Measurements from ENCODE around the gene SEMA5A. TPM values are rescaled to one million over a fixed set of nuclear protein-coding genes. Genes with fewer than 3 reads are reported as not detected.

The SEMA5A gene
- polyA plus RNA-seq, 6 donors from 2014 or later: not detected

GRCh38 chr5:9176641-9177040 is 369.2 kb downstream of the SEMA5A start:
- H3K4me1 Mint-ChIP-seq: no peaks in the 10 kb centered on the region

DNA sequence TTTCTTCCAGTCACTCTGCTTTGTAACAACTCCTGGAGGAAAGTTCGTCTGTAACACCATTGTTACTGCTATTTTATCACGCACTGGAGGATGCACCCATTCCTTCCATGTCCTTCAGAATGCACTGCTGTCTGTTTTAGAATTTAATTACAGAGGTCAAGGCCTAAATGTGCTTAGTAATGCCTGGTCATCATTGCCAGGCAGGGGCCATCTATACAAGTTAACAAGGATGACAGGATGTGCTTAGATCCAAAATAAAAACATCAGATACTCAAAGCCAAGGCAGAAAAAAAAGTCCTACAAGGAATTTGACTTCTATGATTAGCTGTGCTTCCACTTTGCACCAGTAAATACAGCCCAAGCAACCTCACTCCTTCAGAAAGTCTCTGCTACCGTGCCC is 371.4 kb downstream of the SEMA5A start:
- Mint-ChIP-seq H3K4me3 (no peak overlapping the region), H3K9me3 (peaks cover 0 to 16% (median 2%) of the 10 kb centered on the region in 7 donors), H3K27me3 (no peaks in the 10 kb centered on the region), H3K4me1 (no peaks in the 10 kb centered on the region), H3K36me3 (no peaks in the 10 kb centered on the region), H3K27ac (no peak overlapping the region)
- DNase-seq (no peak), ATAC-seq (ENCODE audit: low read depth in 2 of 2) (no peak)

More at GRCh38 chr5:9176641-9177040, 369.2 kb downstream of the SEMA5A start:
- no peaks in the 10 kb centered on the region for H3K36me3 Mint-ChIP-seq
- ATAC-seq (ENCODE audit: low read depth in 2 of 2): no peak
- no peak for DNase-seq
- no peak overlapping the region for H3K4me3 Mint-ChIP-seq
- no peak overlapping the region for H3K27ac Mint-ChIP-seq
- H3K9me3 Mint-ChIP-seq: peaks cover 0 to 16% (median 2%) of the 10 kb centered on the region in 7 donors
- no peaks in the 10 kb centered on the region for H3K27me3 Mint-ChIP-seq

DNA sequence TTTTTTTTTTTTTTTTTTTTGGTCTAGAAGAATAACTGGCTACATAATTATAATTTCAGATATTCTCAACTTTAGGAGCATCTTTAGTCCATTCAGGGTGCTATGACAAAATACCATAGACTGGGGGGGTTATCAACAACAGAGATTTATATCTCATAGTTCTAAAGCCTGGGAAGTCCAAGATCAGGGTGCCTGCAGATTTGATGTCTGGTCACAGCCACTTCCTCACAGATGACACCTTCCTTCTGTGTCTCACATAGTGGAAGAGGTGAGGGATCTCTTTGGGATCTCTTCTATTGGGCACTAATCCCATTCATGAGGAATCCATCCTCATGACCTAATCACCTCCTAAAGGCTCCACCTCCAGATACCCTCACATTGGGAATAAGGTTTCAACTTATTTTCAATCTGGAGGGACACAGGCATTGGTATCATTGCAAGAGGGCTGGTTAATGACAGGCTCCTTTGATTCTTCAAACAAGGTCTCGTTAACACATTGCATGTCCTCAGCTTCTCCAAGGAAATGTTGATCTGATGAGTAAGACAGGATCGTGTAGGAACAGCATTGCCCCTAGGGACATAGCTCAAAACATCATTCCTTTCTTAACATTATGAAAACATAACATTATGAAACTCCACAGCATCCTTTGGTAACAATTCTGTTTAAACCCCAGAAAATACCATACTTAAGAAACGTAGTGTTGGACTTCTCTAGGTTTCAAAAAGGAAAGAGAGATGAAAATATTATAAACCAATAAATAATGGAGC is 372.4 kb downstream of the SEMA5A start:
- no peak for ATAC-seq (ENCODE audit: low read depth in 2 of 2)
- Mint-ChIP-seq H3K27ac (no peak overlapping the region), H3K36me3 (no peaks in the 10 kb centered on the region), H3K9me3 (peaks cover 0 to 14% (median 2%) of the 10 kb centered on the region in 7 donors), H3K27me3 (no peaks in the 10 kb centered on the region), H3K4me3 (no peak overlapping the region), H3K4me1 (no peaks in the 10 kb centered on the region)
- no peak for DNase-seq

- peaks cover 0 to 11% (median 3%) of the 10 kb centered on the region in 7 donors for H3K9me3 Mint-ChIP-seq
- H3K36me3 Mint-ChIP-seq: no peaks in the 10 kb centered on the region
- no peaks in the 10 kb centered on the region for H3K4me1 Mint-ChIP-seq
- no peak overlapping the region for H3K4me3 Mint-ChIP-seq
- no peak for DNase-seq
- H3K27ac Mint-ChIP-seq: no peak overlapping the region
- no peak for ATAC-seq (ENCODE audit: low read depth in 2 of 2)
- no peaks in the 10 kb centered on the region for H3K27me3 Mint-ChIP-seq
These were observed 375.8 kb downstream of the SEMA5A start for GRCh38 chr5:9170026-9170425.

DNA sequence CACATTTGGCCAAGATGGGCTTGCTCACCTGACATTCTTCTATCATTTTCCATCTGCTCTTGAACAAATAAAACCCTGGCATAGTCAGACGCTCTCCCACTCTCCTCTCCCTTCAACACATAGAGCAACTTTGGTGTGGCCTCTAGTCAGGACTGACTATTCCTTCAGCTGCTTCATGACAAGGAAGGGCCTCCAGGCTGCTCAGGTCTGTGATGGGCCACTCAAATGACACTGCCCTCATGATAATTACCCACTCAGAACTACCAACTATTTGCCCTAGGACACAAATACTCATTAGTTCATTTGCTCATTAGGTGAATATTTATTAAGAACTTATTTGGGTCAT is 376.3 kb downstream of the SEMA5A start:
- H3K9me3 Mint-ChIP-seq: peaks cover 0 to 11% (median 3%) of the 10 kb centered on the region in 7 donors

GRCh38 chr5:9168791-9169556 is 376.9 kb downstream of the SEMA5A start:
- ATAC-seq (ENCODE audit: low read depth in 2 of 2): no peak
- no peak for DNase-seq
- Mint-ChIP-seq H3K4me1 (no peaks in the 10 kb centered on the region), H3K4me3 (no peak overlapping the region), H3K9me3 (peaks cover 0 to 11% (median 3%) of the 10 kb centered on the region in 7 donors), H3K27ac (no peak overlapping the region), H3K36me3 (no peaks in the 10 kb centered on the region), H3K27me3 (no peaks in the 10 kb centered on the region)

More for the DNA sequence above, 376.3 kb downstream of the SEMA5A start:
- no peak for DNase-seq
- no peak for ATAC-seq (ENCODE audit: low read depth in 2 of 2)
- no peak overlapping the region for H3K4me3 Mint-ChIP-seq
- no peaks in the 10 kb centered on the region for H3K27me3 Mint-ChIP-seq
- no peak overlapping the region for H3K27ac Mint-ChIP-seq
- no peaks in the 10 kb centered on the region for H3K36me3 Mint-ChIP-seq
- no peaks in the 10 kb centered on the region for H3K4me1 Mint-ChIP-seq

- ATAC-seq (ENCODE audit: low read depth in 2 of 2) (no peak), DNase-seq (no peak)
- H3K27me3 Mint-ChIP-seq: no peaks in the 10 kb centered on the region
- H3K27ac Mint-ChIP-seq: peak overlapping the region in 1 of 6 donors; percentile 13
- no peak overlapping the region for H3K4me3 Mint-ChIP-seq
- H3K9me3 Mint-ChIP-seq: peaks cover 0 to 5% (median under 1%) of the 10 kb centered on the region in 7 donors
- H3K4me1 Mint-ChIP-seq: no peaks in the 10 kb centered on the region
- H3K36me3 Mint-ChIP-seq: no peaks in the 10 kb centered on the region
These were observed 379.4 kb downstream of the SEMA5A start for GRCh38 chr5:9166202-9167112.

GRCh38 chr5:9165546-9165945 is 380.3 kb downstream of the SEMA5A start:
- no peak for DNase-seq
- H3K4me1 Mint-ChIP-seq: no peaks in the 10 kb centered on the region
- no peaks in the 10 kb centered on the region for H3K36me3 Mint-ChIP-seq
- H3K27me3 Mint-ChIP-seq: no peaks in the 10 kb centered on the region
- peaks cover 0 to 5% (median 0%) of the 10 kb centered on the region in 7 donors for H3K9me3 Mint-ChIP-seq
- H3K4me3 Mint-ChIP-seq: no peak overlapping the region
- ATAC-seq (ENCODE audit: low read depth in 2 of 2): no peak
- H3K27ac Mint-ChIP-seq: no peak overlapping the region

GRCh38 chr5:9160747-9161146 is 385.1 kb downstream of the SEMA5A start:
- H3K27me3 Mint-ChIP-seq: peaks cover 0 to 4% (median 0%) of the 10 kb centered on the region in 3 donors
- peaks cover 0 to 10% (median 3%) of the 10 kb centered on the region in 7 donors for H3K9me3 Mint-ChIP-seq
- no peaks in the 10 kb centered on the region for H3K36me3 Mint-ChIP-seq
- H3K4me1 Mint-ChIP-seq: no peaks in the 10 kb centered on the region
- no peak for ATAC-seq (ENCODE audit: low read depth in 2 of 2)
- no peak overlapping the region for H3K4me3 Mint-ChIP-seq
- H3K27ac Mint-ChIP-seq: no peak overlapping the region
- DNase-seq: no peak

- ATAC-seq (ENCODE audit: low read depth in 2 of 2) (no peak), DNase-seq (no peak)
- Mint-ChIP-seq H3K36me3 (no peaks in the 10 kb centered on the region), H3K4me1 (no peaks in the 10 kb centered on the region), H3K27me3 (peaks cover 0 to 4% (median 0%) of the 10 kb centered on the region in 3 donors), H3K9me3 (peaks cover 0 to 10% (median 4%) of the 10 kb centered on the region in 7 donors), H3K27ac (peak overlapping the region in 1 of 6 donors; percentile 27), H3K4me3 (no peak overlapping the region)
These were observed 388.1 kb downstream of the SEMA5A start for GRCh38 chr5:9157811-9158210.

DNA sequence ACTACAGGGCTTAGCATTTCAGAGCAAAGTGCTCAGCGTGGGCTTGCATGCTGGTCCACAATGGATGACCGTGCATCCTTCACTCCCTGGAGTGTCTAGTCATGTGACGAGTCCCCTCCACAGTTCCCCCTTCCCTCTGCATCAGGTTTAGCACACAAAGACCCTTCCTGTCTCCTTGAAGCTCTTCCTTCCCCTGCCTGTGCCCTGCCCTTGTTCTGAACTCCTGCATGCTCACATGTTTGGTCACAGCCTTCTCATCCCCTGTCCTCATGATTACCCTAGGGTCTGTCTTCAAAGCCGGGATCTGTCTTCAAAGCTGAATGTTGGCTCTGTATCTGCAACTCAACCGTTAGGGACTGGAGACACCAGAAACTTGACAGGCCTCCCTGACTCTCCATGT is 388.9 kb downstream of the SEMA5A start:
- Mint-ChIP-seq H3K27me3 (peaks cover 0 to 4% (median 0%) of the 10 kb centered on the region in 3 donors), H3K9me3 (peaks cover 0 to 10% (median 4%) of the 10 kb centered on the region in 7 donors), H3K4me1 (no peaks in the 10 kb centered on the region), H3K27ac (no peak overlapping the region), H3K4me3 (no peak overlapping the region), H3K36me3 (no peaks in the 10 kb centered on the region)
- no peak for DNase-seq
- no peak for ATAC-seq (ENCODE audit: low read depth in 2 of 2)

GRCh38 chr5:9156282-9156681 is 389.6 kb downstream of the SEMA5A start:
- H3K4me3 Mint-ChIP-seq: peak overlapping the region in 1 of 8 donors; percentile 49
- H3K36me3 Mint-ChIP-seq: no peaks in the 10 kb centered on the region
- H3K27me3 Mint-ChIP-seq: peaks cover 0 to 4% (median 0%) of the 10 kb centered on the region in 3 donors
- H3K9me3 Mint-ChIP-seq: peaks cover 0 to 10% (median 4%) of the 10 kb centered on the region in 7 donors
- no peak overlapping the region for H3K27ac Mint-ChIP-seq
- no peak for DNase-seq
- no peak for ATAC-seq (ENCODE audit: low read depth in 2 of 2)
- H3K4me1 Mint-ChIP-seq: no peaks in the 10 kb centered on the region
